GF-D8 (cell line): ENCODE measurements around the gene TULP4.
"Not testable (repeated sequence)": the region's sequence is repeated elsewhere in the genome, so short reads cannot be mapped to it uniquely, and the experiment has no call there.

Experiments
- DNase-seq: peaks from one replicate; lab custom pipeline; 2025; lab: John Stamatoyannopoulos, UW

TULP4 gene

GRCh38 chr6:158295976-158296853 lies 16.1 kb upstream of the TULP4 start:
- DNase-seq = not testable (repeated sequence)

- not testable (repeated sequence) for DNase-seq
Observed at GRCh38 chr6:158296854-158297324, 15.4 kb upstream of the TULP4 start.

- DNase-seq = not testable (repeated sequence)
Observed at GRCh38 chr6:158297657-158298056, 14.6 kb upstream of the TULP4 start.

- DNase-seq = not testable (repeated sequence)
Observed at GRCh38 chr6:158300306-158301143, 11.7 kb upstream of the TULP4 start.

- not testable (repeated sequence) for DNase-seq
Observed at GRCh38 chr6:158301561-158301960, 10.7 kb upstream of the TULP4 start.

- not testable (repeated sequence) for DNase-seq
Observed at GRCh38 chr6:158302195-158302796, 10.0 kb upstream of the TULP4 start.

- no peak for DNase-seq
Observed at GRCh38 chr6:158303210-158303731, 9.0 kb upstream of the TULP4 start.

GRCh38 chr6:158304254-158304653 lies 8.0 kb upstream of the TULP4 start:
- DNase-seq = no peak

- no peak for DNase-seq
Observed at GRCh38 chr6:158309814-158310213, 2.5 kb upstream of the TULP4 start.

GRCh38 chr6:158311193-158311592 lies 1.1 kb upstream of the TULP4 start:
- DNase-seq = no peak

GRCh38 chr6:158311626-158312025 lies 639 bp upstream of the TULP4 start:
- DNase-seq = no peak

GRCh38 chr6:158312672-158313397 lies 570 bp downstream of the TULP4 start:
- DNase-seq = no peak

GRCh38 chr6:158313989-158314388 lies 1.7 kb downstream of the TULP4 start:
- no peak for DNase-seq

- DNase-seq = no peak
Observed at GRCh38 chr6:158314737-158315136, 2.5 kb downstream of the TULP4 start.

GRCh38 chr6:158316022-158316421 lies 3.8 kb downstream of the TULP4 start:
- DNase-seq = no peak

GRCh38 chr6:158321960-158322359 lies 9.7 kb downstream of the TULP4 start:
- DNase-seq = no peak

- no peak for DNase-seq
Observed at GRCh38 chr6:158322400-158322723, 10.1 kb downstream of the TULP4 start.

GRCh38 chr6:158322724-158323560 lies 10.7 kb downstream of the TULP4 start:
- no peak for DNase-seq

- DNase-seq = no peak
Observed at GRCh38 chr6:158323561-158323958, 11.3 kb downstream of the TULP4 start.

GRCh38 chr6:158324136-158324535 lies 11.9 kb downstream of the TULP4 start:
- DNase-seq = no peak

GRCh38 chr6:158327211-158327610 lies 14.9 kb downstream of the TULP4 start:
- DNase-seq = no peak
